Left lung (tissue), 10 donors: ENCODE measurements around the gene VCAN. TPM values are rescaled to one million over a fixed set of nuclear protein-coding genes. Genes with fewer than 3 reads are reported as not detected.
A peak's percentile ranks its signal among the peaks of the same experiment; 100 is the strongest.

Source experiments
- ATAC-seq: fragments of 200-7000 bp; cut with Tn5 transposase; one replicate; pipeline ENCODE4 v1.9.1; 2020; ENCODE audit warnings: moderate library complexity
- DNase-seq, 4 donors: peaks; one replicate each; pipeline ENCODE4 v3.0.0-alpha.2; 2013 to 2020
- H3K27ac ChIP-seq, 2 donors: fragments of 200-600 bp; sonication (generic) in 1 of 2; one replicate each; pipeline versions ENCODE4 v1.5.0 to v1.8.0; 2020 to 2021
- H3K27me3 ChIP-seq, 2 donors: fragments of 200-600 bp; sonication (generic) in 1 of 2; one replicate each; pipeline versions ENCODE4 v1.5.0 to v1.8.0; 2020 to 2021
- H3K36me3 ChIP-seq, 2 donors: fragments of 200-600 bp; sonication (generic) in 1 of 2; one replicate each; pipeline versions ENCODE4 v1.5.0 to v1.8.0; 2020 to 2021
- H3K4me1 ChIP-seq, 2 donors: fragments of 200-600 bp; one replicate each; pipeline ENCODE4 v1.8.0; 2021
- H3K4me3 ChIP-seq, 2 donors: fragments of 200-600 bp; sonication (generic) in 1 of 2; one replicate each; pipeline versions ENCODE4 v1.5.0 to v1.8.0; 2020 to 2021; ENCODE audit warnings: mild to moderate bottlenecking in 1 of 2
- H3K9me3 ChIP-seq, 2 donors: fragments of 200-600 bp; sonication (generic) in 1 of 2; one replicate each; pipeline versions ENCODE4 v1.5.0 to v1.8.0; 2020 to 2021
- CTCF ChIP-seq, 2 donors: fragments of 200-600 bp; sonication (generic) in 1 of 2; IDR thresholded peaks; one replicate each; pipeline versions ENCODE4 v1.5.0 to v1.8.0; 2021; ENCODE audit warnings: antibody characterized with exemption in 2 of 2
- intact Hi-C, 2 donors: fragments of 100-400 bp; cut with DNase I; formaldehyde crosslinking; loops; one replicate each; pipeline versions ENCODE4 v1.11.2 to v1.14.2; 2022
- polyA plus RNA-seq, 6 donors: library from polyadenylated mRNA; unstranded; fragments of 120-200 nt; gene quantifications; one replicate each; pipeline ENCODE4 v1.2.1, GENCODE V29; 2013; ENCODE audit not compliant: insufficient read length in 6 of 6
- total RNA-seq, 2 donors: library from RNA; stranded (reverse); fragmentation: NEBNext Ultra II Directional; extraction: Animal tissue kit (Norgen Biotek cat#: 25700); gene quantifications; one replicate each; pipeline ENCODE4 v1.2.1, GENCODE V29; 2021
- donor health status: DM: no; HTN: yes; CAD: no.
- donor health status: DM: no; HTN: no; CAD: no.

Gene VCAN
- total and polyA plus RNA-seq, 8 donors: 217 to 598 (median 513) TPM

- no peak overlapping the region for H3K27ac ChIP-seq
- no peak for ATAC-seq
- intact Hi-C loops: no loop called here
- DNase-seq: no peak
- peaks cover 6 to 27% of the 10 kb centered on the region in 2 donors for H3K27me3 ChIP-seq
- TF ChIP-seq CTCF (IDR thresholded peaks at IDR 0.05): no peak
- H3K4me1 ChIP-seq: no peaks in the 10 kb centered on the region
- no peaks in the 10 kb centered on the region for H3K36me3 ChIP-seq
- peaks cover 0 to 1% of the 10 kb centered on the region in 2 donors for H3K9me3 ChIP-seq
- H3K4me3 ChIP-seq: no peak overlapping the region
These were observed 7.3 kb upstream of the VCAN start for GRCh38 chr5:83464261-83464660.

- peak in 3 of 4 donors; percentile 15 to 46 (median 41) for DNase-seq
- TF ChIP-seq CTCF (IDR thresholded peaks at IDR 0.05): no peak
- Histone ChIP-seq H3K27me3 (peaks cover 18 to 60% of the 10 kb centered on the region in 2 donors), H3K9me3 (no peaks in the 10 kb centered on the region), H3K36me3 (no peaks in the 10 kb centered on the region), H3K4me1 (peaks cover 0 to 14% of the 10 kb centered on the region in 2 donors), H3K4me3 (no peak overlapping the region), H3K27ac (no peak overlapping the region)
- intact Hi-C loops: no loop called here
- peak; percentile 19 for ATAC-seq
These were observed 4.0 kb upstream of the VCAN start for GRCh38 chr5:83467371-83468035.

GRCh38 chr5:83469075-83469474 lies 2.5 kb upstream of the VCAN start:
- intact Hi-C loops: no loop called here
- Histone ChIP-seq H3K4me1 (peaks cover under 1 to 30% of the 10 kb centered on the region in 2 donors), H3K36me3 (no peaks in the 10 kb centered on the region), H3K4me3 (no peak overlapping the region), H3K27me3 (peaks cover 18 to 76% of the 10 kb centered on the region in 2 donors), H3K9me3 (no peaks in the 10 kb centered on the region), H3K27ac (no peak overlapping the region)
- TF ChIP-seq CTCF (IDR thresholded peaks at IDR 0.05): no peak
- ATAC-seq (no peak), DNase-seq (no peak)

- H3K9me3 ChIP-seq: no peaks in the 10 kb centered on the region
- ATAC-seq: no peak
- peak overlapping the region; percentile 39 to 55 for H3K4me3 ChIP-seq
- H3K36me3 ChIP-seq: no peaks in the 10 kb centered on the region
- H3K27ac ChIP-seq: peak overlapping the region; percentile 80 to 89
- peak in 2 of 4 donors; percentile 3 to 74 for DNase-seq
- peaks cover 18 to 93% of the 10 kb centered on the region in 2 donors for H3K27me3 ChIP-seq
- no peak for TF ChIP-seq CTCF (IDR thresholded peaks at IDR 0.05)
- intact Hi-C loops: loop anchor here in 1 of 2 donors (10.0 kb wide), 1 partner anchor 1116 kb away; no protein-coding TSS in a partner anchor
- H3K4me1 ChIP-seq: peaks cover 2 to 44% of the 10 kb centered on the region in 2 donors
These were observed 779 bp upstream of the VCAN start for GRCh38 chr5:83470526-83471404.

- intact Hi-C loops: loop anchor here in 1 of 2 donors (10.0 kb wide), 1 partner anchor 1117 kb away; no protein-coding TSS in a partner anchor
- Histone ChIP-seq H3K4me3 (peak overlapping the region; percentile 39 to 55), H3K9me3 (no peaks in the 10 kb centered on the region), H3K36me3 (no peaks in the 10 kb centered on the region), H3K27me3 (peaks cover 18 to 100% of the 10 kb centered on the region in 2 donors), H3K27ac (peak overlapping the region; percentile 80 to 89), H3K4me1 (peaks cover 2 to 51% of the 10 kb centered on the region in 2 donors)
- DNase-seq: no peak
- no peak for TF ChIP-seq CTCF (IDR thresholded peaks at IDR 0.05)
- ATAC-seq: no peak
These were observed 616 bp downstream of the VCAN start for GRCh38 chr5:83472213-83472507.
